ENCODE measurements around the gene PRKCZ. TPM values are rescaled to one million over a fixed set of nuclear protein-coding genes. Genes with fewer than 3 reads are reported as not detected.

PRKCZ gene
- total and polyA plus RNA-seq, 2 experiments from 2014 or later, result 1.4 to 2.8 TPM

DNA sequence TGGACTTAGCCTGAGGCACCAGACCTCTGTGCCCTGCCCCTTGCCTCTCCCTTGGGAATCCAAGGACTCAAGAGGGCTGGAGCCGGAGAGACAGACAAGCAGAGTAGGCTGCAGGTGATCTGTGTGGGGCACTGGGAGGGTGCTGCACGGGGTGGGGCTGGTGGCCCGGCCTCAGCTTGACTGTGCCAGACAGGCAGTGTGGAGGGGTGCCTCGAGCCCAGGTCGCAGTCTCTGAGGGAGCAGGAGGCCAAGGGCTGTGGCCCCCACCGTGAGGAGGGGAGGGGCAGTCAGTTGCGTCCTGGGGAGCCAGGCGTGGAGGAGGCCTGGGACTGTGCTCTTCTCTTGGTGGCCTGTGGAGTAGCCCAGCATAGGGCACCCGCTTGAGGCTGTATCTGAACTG is 27.0 kb upstream of the PRKCZ start:
- no peak overlapping the region for H3K4me2 ChIP-seq (ENCODE audit: unreplicated experiment)
- H2AFZ ChIP-seq, result no peak overlapping the region
- no peak overlapping the region for H3K27ac ChIP-seq
- H3K4me1 ChIP-seq (ENCODE audit: insufficient read depth), result no peaks in the 10 kb centered on the region
- no peaks in the 10 kb centered on the region for H3F3A ChIP-seq (ENCODE audit: insufficient read depth)
- no peak overlapping the region for H3K4me3 ChIP-seq
- TF ChIP-seq EZH2phosphoT487 (IDR thresholded peaks at IDR 0.05; ENCODE audit: insufficient read depth, low read depth), result no peak
- no peaks in the 10 kb centered on the region for H3K9me3 ChIP-seq (ENCODE audit: low read depth)
- no peak overlapping the region for H3K9ac ChIP-seq
- H3K36me3 ChIP-seq (ENCODE audit: low read depth), result no peaks in the 10 kb centered on the region
- 60 to 69% methylated on average over 5 to 8 of the region's 9 CpGs for WGBS, 2 experiments (ENCODE audit: low coverage in 1 of 2, low lambda C conversion rate in 2 of 2, missing lambda C conversion rate in 2 of 2)
- no peaks in the 10 kb centered on the region for H4K20me1 ChIP-seq (ENCODE audit: insufficient read depth)
- DNase-seq, result no peak
- H3K79me2 ChIP-seq (ENCODE audit: insufficient read depth), result no peaks in the 10 kb centered on the region
- H3K9me2 ChIP-seq (ENCODE audit: insufficient read depth), result no peaks in the 10 kb centered on the region
- H3K27me3 ChIP-seq (replicated peaks; ENCODE audit: insufficient read depth), result peaks cover 31% of the 10 kb centered on the region
- in situ Hi-C loops (cut with MboI), result no loop called here

DNA sequence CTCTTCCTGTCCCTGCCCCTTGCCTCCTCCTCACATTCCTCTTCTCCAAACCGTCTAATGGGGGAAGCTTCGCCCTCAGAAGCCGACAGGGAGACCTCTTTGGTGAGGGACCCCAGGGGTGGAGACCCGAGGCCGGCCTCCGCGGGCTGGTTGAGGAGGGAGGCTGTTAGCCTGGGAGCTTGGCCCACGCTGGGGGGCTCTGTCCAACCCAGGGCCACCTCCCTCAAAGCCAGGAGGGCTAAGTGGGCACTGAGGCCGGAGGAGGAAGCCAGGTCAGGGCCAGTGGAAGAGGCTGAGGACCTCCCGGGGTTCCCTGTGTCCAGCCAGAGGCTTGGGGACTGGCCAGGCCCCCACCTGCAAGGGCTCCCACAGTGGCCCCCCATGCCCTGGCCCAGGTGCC is 25.8 kb upstream of the PRKCZ start:
- no peak overlapping the region for H3K27ac ChIP-seq
- no peak overlapping the region for H3K9ac ChIP-seq
- H2AFZ ChIP-seq, result no peak overlapping the region
- in situ Hi-C loops (cut with MboI), result no loop called here
- DNase-seq, result no peak
- H3F3A ChIP-seq (ENCODE audit: insufficient read depth), result no peaks in the 10 kb centered on the region
- no peak for TF ChIP-seq EZH2 (IDR thresholded peaks at IDR 0.05; ENCODE audit: insufficient read depth, poor library complexity, severe bottlenecking)
- no peak for TF ChIP-seq EZH2phosphoT487 (IDR thresholded peaks at IDR 0.05; ENCODE audit: insufficient read depth, low read depth)
- H3K4me3 ChIP-seq, result no peak overlapping the region
- H3K36me3 ChIP-seq (ENCODE audit: low read depth), result no peaks in the 10 kb centered on the region
- H3K9me2 ChIP-seq (ENCODE audit: insufficient read depth), result no peaks in the 10 kb centered on the region
- H3K9me3 ChIP-seq (ENCODE audit: low read depth), result no peaks in the 10 kb centered on the region
- peaks cover 24% of the 10 kb centered on the region for H3K27me3 ChIP-seq (replicated peaks; ENCODE audit: insufficient read depth)
- H4K20me1 ChIP-seq (ENCODE audit: insufficient read depth), result no peaks in the 10 kb centered on the region
- WGBS, 2 experiments (ENCODE audit: low coverage in 1 of 2, low lambda C conversion rate in 2 of 2, missing lambda C conversion rate in 2 of 2), result 56 to 71% methylated on average over 10 of the region's 10 CpGs
- H3K4me2 ChIP-seq (ENCODE audit: unreplicated experiment), result no peak overlapping the region
- H3K4me1 ChIP-seq (ENCODE audit: insufficient read depth), result no peaks in the 10 kb centered on the region
- H3K79me2 ChIP-seq (ENCODE audit: insufficient read depth), result no peaks in the 10 kb centered on the region

DNA sequence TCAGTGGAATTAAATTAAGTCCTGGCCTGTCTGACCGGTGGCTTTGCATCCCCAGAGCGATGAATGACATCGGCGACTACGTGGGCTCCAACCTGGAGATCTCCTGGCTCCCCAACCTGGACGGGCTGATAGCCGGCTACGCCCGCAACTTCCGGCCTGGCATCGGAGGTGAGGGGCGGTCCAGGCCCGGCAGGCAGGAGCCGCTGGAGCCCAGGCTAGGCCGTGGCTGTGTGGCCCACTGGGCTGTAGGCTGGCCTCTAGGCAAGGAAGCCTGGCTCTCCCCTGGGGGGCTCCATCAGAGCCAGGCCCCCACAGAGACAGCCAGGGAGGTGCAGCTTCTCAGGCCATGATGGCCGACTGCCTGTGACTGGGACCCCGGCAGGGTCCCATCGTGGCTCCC is 25.3 kb upstream of the PRKCZ start:
- in situ Hi-C loops (cut with MboI), result no loop called here
- no peak overlapping the region for H2AFZ ChIP-seq
- peaks cover 21% of the 10 kb centered on the region for H3K27me3 ChIP-seq (replicated peaks; ENCODE audit: insufficient read depth)
- H3K4me2 ChIP-seq (ENCODE audit: unreplicated experiment), result no peak overlapping the region
- H3F3A ChIP-seq (ENCODE audit: insufficient read depth), result no peaks in the 10 kb centered on the region
- H3K4me3 ChIP-seq, result no peak overlapping the region
- no peak overlapping the region for H3K27ac ChIP-seq
- no peak overlapping the region for H3K9ac ChIP-seq
- H3K9me3 ChIP-seq (ENCODE audit: low read depth), result no peaks in the 10 kb centered on the region
- no peak for TF ChIP-seq EZH2 (IDR thresholded peaks at IDR 0.05; ENCODE audit: insufficient read depth, poor library complexity, severe bottlenecking)
- TF ChIP-seq EZH2phosphoT487 (IDR thresholded peaks at IDR 0.05; ENCODE audit: insufficient read depth, low read depth), result no peak
- no peaks in the 10 kb centered on the region for H4K20me1 ChIP-seq (ENCODE audit: insufficient read depth)
- no peaks in the 10 kb centered on the region for H3K36me3 ChIP-seq (ENCODE audit: low read depth)
- no peak for DNase-seq
- no peaks in the 10 kb centered on the region for H3K4me1 ChIP-seq (ENCODE audit: insufficient read depth)
- no peaks in the 10 kb centered on the region for H3K79me2 ChIP-seq (ENCODE audit: insufficient read depth)
- no peaks in the 10 kb centered on the region for H3K9me2 ChIP-seq (ENCODE audit: insufficient read depth)
- 64 to 72% methylated on average over 15 to 18 of the region's 18 CpGs for WGBS, 2 experiments (ENCODE audit: low coverage in 1 of 2, low lambda C conversion rate in 2 of 2, missing lambda C conversion rate in 2 of 2)

DNA sequence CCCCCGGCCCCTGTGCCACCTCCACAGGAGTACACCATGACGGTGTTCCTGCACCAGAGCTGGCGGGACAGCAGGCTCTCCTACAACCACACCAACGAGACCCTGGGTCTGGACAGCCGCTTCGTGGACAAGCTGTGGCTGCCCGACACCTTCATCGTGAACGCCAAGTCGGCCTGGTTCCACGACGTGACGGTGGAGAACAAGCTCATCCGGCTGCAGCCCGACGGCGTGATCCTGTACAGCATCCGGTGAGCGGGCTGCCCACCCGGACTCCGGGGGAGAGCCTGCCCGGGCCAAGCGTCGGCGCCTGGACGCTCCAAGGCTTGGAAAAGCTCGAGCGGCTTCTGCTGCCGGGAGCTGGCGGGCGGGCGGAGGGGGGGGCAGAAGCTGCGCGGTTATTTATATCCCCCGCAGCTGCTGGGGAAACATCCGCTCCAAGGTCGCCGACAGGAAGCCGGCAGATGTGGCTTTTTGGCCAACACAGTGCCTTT is 24.7 kb upstream of the PRKCZ start:
- in situ Hi-C loops (cut with MboI), result no loop called here
- TF ChIP-seq EZH2phosphoT487 (IDR thresholded peaks at IDR 0.05; ENCODE audit: insufficient read depth, low read depth), result no peak
- no peak for TF ChIP-seq EZH2 (IDR thresholded peaks at IDR 0.05; ENCODE audit: insufficient read depth, poor library complexity, severe bottlenecking)
- Histone ChIP-seq H3K9ac (no peak overlapping the region), H3K9me2 (ENCODE audit: insufficient read depth) (no peaks in the 10 kb centered on the region), H3K4me2 (ENCODE audit: unreplicated experiment) (no peak overlapping the region), H3K79me2 (ENCODE audit: insufficient read depth) (no peaks in the 10 kb centered on the region), H3K27ac (no peak overlapping the region), H3F3A (ENCODE audit: insufficient read depth) (no peaks in the 10 kb centered on the region), H4K20me1 (ENCODE audit: insufficient read depth) (no peaks in the 10 kb centered on the region), H3K4me3 (no peak overlapping the region), H2AFZ (no peak overlapping the region), H3K27me3 (replicated peaks; ENCODE audit: insufficient read depth) (peaks cover 15% of the 10 kb centered on the region), H3K4me1 (ENCODE audit: insufficient read depth) (no peaks in the 10 kb centered on the region), H3K9me3 (ENCODE audit: low read depth) (no peaks in the 10 kb centered on the region), H3K36me3 (ENCODE audit: low read depth) (no peaks in the 10 kb centered on the region)
- 65 to 71% methylated on average over 31 to 38 of the region's 39 CpGs for WGBS, 2 experiments (ENCODE audit: low coverage in 1 of 2, low lambda C conversion rate in 2 of 2, missing lambda C conversion rate in 2 of 2)
- no peak for DNase-seq

Data from GM23248 (cell line).